Mucosa of rectum (tissue), 2 donors: ENCODE measurements around the gene NTRK1.

Experiments used
- H3K27ac ChIP-seq, 2 donors: one replicate each; pipeline ENCODE4 v1.7.0; 2013; ENCODE audit warnings: inconsistent platforms in 2 of 2, low read depth in 2 of 2, low read length in 2 of 2
- H3K27me3 ChIP-seq, 2 donors: one replicate each; pipeline ENCODE4 v1.7.0; 2013; ENCODE audit warnings: low read length in 2 of 2; ENCODE audit not compliant: control insufficient read depth in 2 of 2, insufficient read depth in 2 of 2
- H3K36me3 ChIP-seq, 2 donors: one replicate each; pipeline ENCODE4 v1.7.0; 2013; ENCODE audit warnings: low read length in 2 of 2; ENCODE audit not compliant: control insufficient read depth in 2 of 2, insufficient read depth in 2 of 2
- H3K4me1 ChIP-seq, 2 donors: one replicate each; pipeline ENCODE4 v1.7.0; 2013; ENCODE audit warnings: low read length in 2 of 2, mild to moderate bottlenecking in 1 of 2; ENCODE audit not compliant: control insufficient read depth in 2 of 2, insufficient read depth in 2 of 2
- H3K4me3 ChIP-seq, 2 donors: one replicate each; pipeline ENCODE4 v1.7.0; 2013; ENCODE audit warnings: low read length in 2 of 2
- H3K9ac ChIP-seq, 2 donors: one replicate each; pipeline ENCODE4 v1.7.0; 2013; ENCODE audit warnings: low read length in 2 of 2, low read depth in 1 of 2, mild to moderate bottlenecking in 1 of 2
- H3K9me3 ChIP-seq, 2 donors: one replicate each; pipeline ENCODE4 v1.7.0; 2013; ENCODE audit warnings: low read length in 2 of 2; ENCODE audit not compliant: control insufficient read depth in 2 of 2
- donor health status: healthy.
- donor health status: Normal muscosa, but diverticular disease.

Gene NTRK1

GRCh38 chr1:156901590-156901900 is 40.9 kb downstream of the NTRK1 start:
- Histone ChIP-seq H3K9ac (no peak overlapping the region), H3K4me1 (no peaks in the 10 kb centered on the region), H3K27ac (no peak overlapping the region), H3K27me3 (peaks cover 3 to 10% of the 10 kb centered on the region in 2 donors), H3K36me3 (no peaks in the 10 kb centered on the region), H3K9me3 (no peaks in the 10 kb centered on the region), H3K4me3 (no peak overlapping the region)

GRCh38 chr1:156901966-156902915 is 41.6 kb downstream of the NTRK1 start:
- H3K9ac ChIP-seq = no peak overlapping the region
- peaks cover 0 to 2% of the 10 kb centered on the region in 2 donors for H3K4me1 ChIP-seq

GRCh38 chr1:156903328-156904091 is 42.8 kb downstream of the NTRK1 start:
- peaks cover 0 to 8% of the 10 kb centered on the region in 2 donors for H3K4me1 ChIP-seq

More at GRCh38 chr1:156901966-156902915, 41.6 kb downstream of the NTRK1 start:
- peaks cover 3 to 10% of the 10 kb centered on the region in 2 donors for H3K27me3 ChIP-seq
- no peaks in the 10 kb centered on the region for H3K9me3 ChIP-seq
- no peak overlapping the region for H3K27ac ChIP-seq
- H3K4me3 ChIP-seq = no peak overlapping the region
- no peaks in the 10 kb centered on the region for H3K36me3 ChIP-seq

DNA sequence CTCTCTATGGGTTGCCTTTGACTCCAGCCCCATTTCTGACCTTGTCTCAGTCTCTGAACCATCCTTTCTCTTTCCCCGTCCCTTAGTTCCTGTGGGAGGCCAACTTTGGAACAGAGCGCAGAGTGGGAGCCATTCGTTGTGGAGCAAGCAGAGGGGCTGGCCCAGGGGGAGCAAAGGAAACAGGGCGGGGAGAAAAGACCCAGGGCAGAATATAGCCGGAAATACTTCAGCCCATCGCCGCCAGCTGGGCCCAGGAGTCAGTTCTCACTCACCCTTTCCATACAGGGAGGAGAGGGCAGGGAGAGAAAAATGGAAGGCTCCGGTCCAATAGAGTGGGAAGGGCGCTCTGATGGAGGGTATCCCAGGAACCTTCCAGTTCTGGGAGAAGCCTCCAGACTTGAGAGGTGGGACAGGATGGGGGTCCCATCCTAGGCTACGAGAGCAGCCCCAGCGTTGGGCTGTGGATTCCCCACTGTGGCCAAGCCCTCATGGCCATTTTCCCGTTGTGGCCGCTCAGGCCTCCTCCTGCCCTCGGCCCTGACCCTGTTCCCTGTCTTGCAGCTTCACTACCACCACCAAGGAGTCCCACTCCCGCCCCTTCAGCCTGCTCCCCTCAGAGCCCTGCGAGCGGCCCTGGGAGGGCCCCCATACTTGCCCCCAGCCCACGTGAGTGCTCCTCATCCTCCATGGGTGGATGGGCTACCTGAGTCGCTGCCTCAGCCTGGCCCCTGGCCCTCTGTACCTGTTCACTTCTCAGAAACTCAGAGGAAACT is 43.7 kb downstream of the NTRK1 start:
- Histone ChIP-seq H3K4me1 (peaks cover 0 to 16% of the 10 kb centered on the region in 2 donors), H3K9me3 (no peaks in the 10 kb centered on the region), H3K27ac (no peak overlapping the region), H3K27me3 (peaks cover 5 to 16% of the 10 kb centered on the region in 2 donors), H3K36me3 (no peaks in the 10 kb centered on the region), H3K9ac (no peak overlapping the region), H3K4me3 (no peak overlapping the region)

More at GRCh38 chr1:156903328-156904091, 42.8 kb downstream of the NTRK1 start:
- Histone ChIP-seq H3K4me3 (no peak overlapping the region), H3K36me3 (no peaks in the 10 kb centered on the region), H3K9ac (no peak overlapping the region), H3K27ac (no peak overlapping the region), H3K9me3 (no peaks in the 10 kb centered on the region), H3K27me3 (peaks cover 6 to 8% of the 10 kb centered on the region in 2 donors)

DNA sequence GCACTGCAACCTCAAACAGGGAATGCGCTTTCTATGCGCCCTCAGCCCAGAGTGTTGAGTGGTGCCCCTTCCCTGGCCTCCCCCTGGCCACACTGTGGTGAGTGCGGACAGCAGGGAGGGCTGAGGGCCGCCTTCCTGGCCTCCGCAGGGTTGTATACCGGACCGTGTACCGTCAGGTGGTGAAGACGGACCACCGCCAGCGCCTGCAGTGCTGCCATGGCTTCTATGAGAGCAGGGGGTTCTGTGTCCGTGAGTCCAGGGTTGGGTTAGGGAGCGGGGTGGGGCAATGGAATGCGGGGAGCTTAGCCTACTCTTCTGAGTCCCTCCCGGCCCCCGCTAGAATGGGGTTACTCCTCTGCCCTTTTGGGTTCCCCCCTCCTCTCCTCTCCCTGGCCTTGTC is 44.5 kb downstream of the NTRK1 start:
- H3K27ac ChIP-seq = no peak overlapping the region
- no peaks in the 10 kb centered on the region for H3K36me3 ChIP-seq
- peaks cover 2 to 20% of the 10 kb centered on the region in 2 donors for H3K27me3 ChIP-seq
- H3K4me1 ChIP-seq = peaks cover 0 to 16% of the 10 kb centered on the region in 2 donors
- H3K9me3 ChIP-seq = no peaks in the 10 kb centered on the region
- H3K4me3 ChIP-seq = no peak overlapping the region
- no peak overlapping the region for H3K9ac ChIP-seq

DNA sequence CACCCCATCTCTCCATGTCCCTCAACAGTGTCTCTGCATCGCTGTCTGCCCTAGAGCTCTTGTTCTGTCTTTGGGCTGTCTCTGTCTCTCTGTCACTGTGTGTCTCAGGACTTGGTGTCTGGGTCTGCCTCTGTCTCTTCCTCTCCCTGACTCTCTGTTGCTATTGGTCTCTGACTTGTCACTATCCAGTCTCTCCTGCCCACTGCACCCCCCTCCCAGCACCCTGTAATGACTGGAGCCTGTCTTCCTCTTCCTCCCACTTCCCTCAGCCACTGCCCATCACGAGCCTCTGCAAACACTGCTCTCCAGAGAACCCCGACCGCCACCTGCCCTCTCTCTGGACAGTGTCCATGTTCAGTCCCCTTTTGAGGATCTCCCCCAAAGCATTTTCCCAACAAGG is 45.0 kb downstream of the NTRK1 start:
- H3K27ac ChIP-seq = no peak overlapping the region
- no peak overlapping the region for H3K4me3 ChIP-seq
- H3K9ac ChIP-seq = no peak overlapping the region
- H3K9me3 ChIP-seq = no peaks in the 10 kb centered on the region
- H3K4me1 ChIP-seq = peaks cover 0 to 19% of the 10 kb centered on the region in 2 donors
- H3K36me3 ChIP-seq = no peaks in the 10 kb centered on the region
- peaks cover 2 to 20% of the 10 kb centered on the region in 2 donors for H3K27me3 ChIP-seq

GRCh38 chr1:156906206-156906906 is 45.7 kb downstream of the NTRK1 start:
- H3K9me3 ChIP-seq = no peaks in the 10 kb centered on the region
- H3K27ac ChIP-seq = no peak overlapping the region
- H3K36me3 ChIP-seq = no peaks in the 10 kb centered on the region
- peaks cover 0 to 21% of the 10 kb centered on the region in 2 donors for H3K4me1 ChIP-seq
- no peak overlapping the region for H3K9ac ChIP-seq
- no peak overlapping the region for H3K4me3 ChIP-seq
- H3K27me3 ChIP-seq = peaks cover 2 to 20% of the 10 kb centered on the region in 2 donors

DNA sequence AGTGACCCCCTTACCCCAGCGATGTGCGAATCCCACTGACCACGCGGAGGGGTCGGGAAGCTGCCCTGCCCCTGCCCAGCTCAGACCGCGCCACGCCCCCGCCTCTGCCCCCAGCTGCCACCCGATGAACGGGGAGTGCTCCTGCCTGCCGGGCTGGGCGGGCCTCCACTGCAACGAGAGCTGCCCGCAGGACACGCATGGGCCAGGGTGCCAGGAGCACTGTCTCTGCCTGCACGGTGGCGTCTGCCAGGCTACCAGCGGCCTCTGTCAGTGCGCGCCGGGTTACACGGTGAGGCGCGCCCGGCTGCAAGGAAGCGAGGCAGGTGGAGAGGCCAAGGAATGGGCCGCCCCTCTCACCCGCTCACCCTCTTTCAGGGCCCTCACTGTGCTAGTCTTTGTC is 47.9 kb downstream of the NTRK1 start:
- Histone ChIP-seq H3K9ac (no peak overlapping the region), H3K4me3 (no peak overlapping the region), H3K27ac (no peak overlapping the region), H3K36me3 (no peaks in the 10 kb centered on the region), H3K4me1 (peaks cover 0 to 21% of the 10 kb centered on the region in 2 donors), H3K9me3 (no peaks in the 10 kb centered on the region), H3K27me3 (peaks cover 0 to 20% of the 10 kb centered on the region in 2 donors)

GRCh38 chr1:156908955-156909354 is 48.3 kb downstream of the NTRK1 start:
- H3K36me3 ChIP-seq = no peaks in the 10 kb centered on the region
- H3K9me3 ChIP-seq = no peaks in the 10 kb centered on the region
- peaks cover 0 to 21% of the 10 kb centered on the region in 2 donors for H3K4me1 ChIP-seq
- no peak overlapping the region for H3K4me3 ChIP-seq
- no peak overlapping the region for H3K27ac ChIP-seq
- no peak overlapping the region for H3K9ac ChIP-seq
- H3K27me3 ChIP-seq = peaks cover 0 to 20% of the 10 kb centered on the region in 2 donors
